Right atrium auricular region (tissue), 2 donors: ENCODE data around the gene MYH10. TPM values are rescaled to one million over a fixed set of nuclear protein-coding genes. Genes with fewer than 3 reads are reported as not detected.

Source experiments
- DNase-seq: peaks from one replicate; pipeline ENCODE4 v3.0.0-alpha.2; 2019; ENCODE audit warnings: low spot score
- H3K27ac ChIP-seq, 2 donors: fragments of 200-600 bp; sonication (generic); 1 replicate in 1 of 2; 2 replicates in 1 of 2; pipeline ENCODE4 v1.5.1; 2016 to 2019
- H3K27me3 ChIP-seq, 2 donors: fragments of 200-600 bp; sonication (generic); one replicate each; pipeline versions ENCODE4 v1.5.1 to v1.6.0; 2017 to 2019
- H3K36me3 ChIP-seq: fragments of 200-600 bp; sonication (generic); one replicate; pipeline ENCODE4 v1.5.1; 2016
- H3K4me1 ChIP-seq, 2 donors: fragments of 200-600 bp; sonication (generic); one replicate each; pipeline versions ENCODE4 v1.5.1 to v1.6.0; 2017 to 2019
- H3K4me3 ChIP-seq, 2 donors: fragments of 200-600 bp; sonication (generic); 1 replicate in 1 of 2; 2 replicates in 1 of 2; pipeline ENCODE4 v1.5.1; 2017 to 2019; ENCODE audit warnings: mild to moderate bottlenecking in 1 of 2, moderate library complexity in 1 of 2
- H3K9me3 ChIP-seq, 2 donors: fragments of 200-600 bp; sonication (generic); one replicate each; pipeline ENCODE4 v1.5.1; 2019
- CTCF ChIP-seq, 2 donors: fragments of 200-600 bp; sonication (generic); IDR thresholded peaks; one replicate each; pipeline ENCODE4 v1.5.1; 2019; ENCODE audit warnings: antibody characterized with exemption in 2 of 2
- total RNA-seq, 2 donors: library from RNA; depleted of rRNA; stranded (reverse); fragments of >200 nt; gene quantifications; one replicate each; pipeline ENCODE4 v1.1.0, GENCODE V29; 2016

The MYH10 gene
- total RNA-seq, 2 donors from 2014 or later: 48.9 to 49.1 TPM

GRCh38 chr17:8672326-8672725 is 41.8 kb upstream of the MYH10 start:
- TF ChIP-seq CTCF (IDR thresholded peaks at IDR 0.05): no peak
- DNase-seq: no peak
- H3K27me3 ChIP-seq: no peaks in the 10 kb centered on the region
- no peaks in the 10 kb centered on the region for H3K9me3 ChIP-seq
- no peak overlapping the region for H3K27ac ChIP-seq
- no peaks in the 10 kb centered on the region for H3K36me3 ChIP-seq
- H3K4me1 ChIP-seq: peaks cover 0 to 15% of the 10 kb centered on the region in 2 donors
- H3K4me3 ChIP-seq: no peak overlapping the region

- Histone ChIP-seq H3K4me1 (peaks cover 0 to 15% of the 10 kb centered on the region in 2 donors), H3K27me3 (no peaks in the 10 kb centered on the region), H3K27ac (no peak overlapping the region), H3K4me3 (no peak overlapping the region), H3K9me3 (no peaks in the 10 kb centered on the region), H3K36me3 (no peaks in the 10 kb centered on the region)
- DNase-seq: no peak
- no peak for TF ChIP-seq CTCF (IDR thresholded peaks at IDR 0.05)
Measured at GRCh38 chr17:8670421-8670820, 39.9 kb upstream of the MYH10 start.

GRCh38 chr17:8668176-8668740 is 37.7 kb upstream of the MYH10 start:
- Histone ChIP-seq H3K27ac (no peak overlapping the region), H3K36me3 (no peaks in the 10 kb centered on the region)

GRCh38 chr17:8667421-8667820 is 36.9 kb upstream of the MYH10 start:
- no peak for TF ChIP-seq CTCF (IDR thresholded peaks at IDR 0.05)
- Histone ChIP-seq H3K4me3 (no peak overlapping the region), H3K27me3 (no peaks in the 10 kb centered on the region), H3K36me3 (no peaks in the 10 kb centered on the region), H3K27ac (no peak overlapping the region), H3K9me3 (no peaks in the 10 kb centered on the region), H3K4me1 (no peaks in the 10 kb centered on the region)
- DNase-seq: no peak

More at GRCh38 chr17:8668176-8668740, 37.7 kb upstream of the MYH10 start:
- Histone ChIP-seq H3K4me1 (peaks cover 0 to 6% of the 10 kb centered on the region in 2 donors), H3K27me3 (no peaks in the 10 kb centered on the region), H3K4me3 (no peak overlapping the region), H3K9me3 (no peaks in the 10 kb centered on the region)
- no peak for DNase-seq
- TF ChIP-seq CTCF (IDR thresholded peaks at IDR 0.05): no peak

GRCh38 chr17:8665684-8666083 is 35.2 kb upstream of the MYH10 start:
- H3K27ac ChIP-seq: no peak overlapping the region
- no peaks in the 10 kb centered on the region for H3K4me1 ChIP-seq
- no peaks in the 10 kb centered on the region for H3K9me3 ChIP-seq
- TF ChIP-seq CTCF (IDR thresholded peaks at IDR 0.05): no peak
- no peak overlapping the region for H3K4me3 ChIP-seq
- no peaks in the 10 kb centered on the region for H3K36me3 ChIP-seq
- no peak for DNase-seq
- no peaks in the 10 kb centered on the region for H3K27me3 ChIP-seq
